NCI-H1092 treated with DMSO at 0.1 percent for 48 hours (cell line): Measurements from ENCODE around the gene S100PBP.
"Not testable (repeated sequence)": the region's sequence is repeated elsewhere in the genome, so short reads cannot be mapped to it uniquely, and the experiment has no call there.

Source experiments
- DNase-seq: peaks from one replicate; lab custom pipeline; 2025; lab: John Stamatoyannopoulos, UW

S100PBP gene

GRCh38 chr1:32900956-32901822 is 83.7 kb downstream of the S100PBP start, which contains the start of gene TMEM54:
TMEM54 (minus strand) TSS chr1:32901389; CDS start chr1:32901238, 151 bp downstream.
- DNase-seq: no peak

GRCh38 chr1:32901823-32902534 is 84.5 kb downstream of the S100PBP start:
- no peak for DNase-seq

- DNase-seq: no peak
Measured at GRCh38 chr1:32902535-32902920, 85.1 kb downstream of the S100PBP start.

GRCh38 chr1:32903991-32904785 is 86.7 kb downstream of the S100PBP start:
- no peak for DNase-seq

GRCh38 chr1:32904797-32905196 is 87.3 kb downstream of the S100PBP start:
- no peak for DNase-seq

- not testable (repeated sequence) for DNase-seq
Measured at GRCh38 chr1:32905588-32905987, 88.1 kb downstream of the S100PBP start.

- DNase-seq: no peak
Measured at GRCh38 chr1:32906654-32907053, 89.2 kb downstream of the S100PBP start.

GRCh38 chr1:32907435-32907834 is 90.0 kb downstream of the S100PBP start:
- DNase-seq: no peak
